Osteocyte (in vitro differentiated cells): ENCODE measurements around the gene VPS13D. TPM values are rescaled to one million over a fixed set of nuclear protein-coding genes. Genes with fewer than 3 reads are reported as not detected.
A peak's percentile ranks its signal among the peaks of the same experiment; 100 is the strongest.

ENCODE experiments used
- DNase-seq: peaks from one replicate; pipeline ENCODE4 v3.0.0; 2021; ENCODE audit warnings: mixed read lengths; ENCODE audit not compliant: unreplicated experiment; ENCODE audit errors: extremely low spot score
- H3K27ac Mint-ChIP-seq: one replicate; pipeline ENCODE4 v1.8.0; 2021; ENCODE audit warnings: mild to moderate bottlenecking, mixed read lengths; ENCODE audit not compliant: unreplicated experiment
- H3K27me3 Mint-ChIP-seq: one replicate; pipeline ENCODE4 v1.8.0; 2021; ENCODE audit warnings: mixed read lengths; ENCODE audit not compliant: unreplicated experiment
- H3K36me3 Mint-ChIP-seq: one replicate; pipeline ENCODE4 v1.8.0; 2021; ENCODE audit warnings: mixed read lengths; ENCODE audit not compliant: unreplicated experiment
- H3K4me1 Mint-ChIP-seq: one replicate; pipeline ENCODE4 v1.8.0; 2021; ENCODE audit warnings: mixed read lengths; ENCODE audit not compliant: unreplicated experiment
- H3K4me3 Mint-ChIP-seq: one replicate; pipeline ENCODE4 v1.8.0; 2021; ENCODE audit warnings: mild to moderate bottlenecking, moderate library complexity, mixed read lengths; ENCODE audit not compliant: unreplicated experiment
- H3K9me3 Mint-ChIP-seq: one replicate; pipeline ENCODE4 v1.8.0; 2021; ENCODE audit warnings: mixed read lengths; ENCODE audit not compliant: unreplicated experiment
- total RNA-seq: library from RNA; stranded (reverse); gene quantifications from 2 replicates; pipeline ENCODE4 v1.2.1, GENCODE V29; 2021
- TF ChIP-seq, protein P1 (sequence below): fragments of 200-600 bp; sonication (generic); IDR thresholded peaks from 2 replicates; pipeline ENCODE4 v1.5.0; 2021; ENCODE audit warnings: antibody characterized with exemption, mild to moderate bottlenecking, moderate library complexity

VPS13D gene
- total RNA-seq, 1 donor from 2014 or later = 41.1 TPM

- TF ChIP-seq, protein P1, sequence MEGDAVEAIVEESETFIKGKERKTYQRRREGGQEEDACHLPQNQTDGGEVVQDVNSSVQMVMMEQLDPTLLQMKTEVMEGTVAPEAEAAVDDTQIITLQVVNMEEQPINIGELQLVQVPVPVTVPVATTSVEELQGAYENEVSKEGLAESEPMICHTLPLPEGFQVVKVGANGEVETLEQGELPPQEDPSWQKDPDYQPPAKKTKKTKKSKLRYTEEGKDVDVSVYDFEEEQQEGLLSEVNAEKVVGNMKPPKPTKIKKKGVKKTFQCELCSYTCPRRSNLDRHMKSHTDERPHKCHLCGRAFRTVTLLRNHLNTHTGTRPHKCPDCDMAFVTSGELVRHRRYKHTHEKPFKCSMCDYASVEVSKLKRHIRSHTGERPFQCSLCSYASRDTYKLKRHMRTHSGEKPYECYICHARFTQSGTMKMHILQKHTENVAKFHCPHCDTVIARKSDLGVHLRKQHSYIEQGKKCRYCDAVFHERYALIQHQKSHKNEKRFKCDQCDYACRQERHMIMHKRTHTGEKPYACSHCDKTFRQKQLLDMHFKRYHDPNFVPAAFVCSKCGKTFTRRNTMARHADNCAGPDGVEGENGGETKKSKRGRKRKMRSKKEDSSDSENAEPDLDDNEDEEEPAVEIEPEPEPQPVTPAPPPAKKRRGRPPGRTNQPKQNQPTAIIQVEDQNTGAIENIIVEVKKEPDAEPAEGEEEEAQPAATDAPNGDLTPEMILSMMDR = no peak
- Mint-ChIP-seq H3K27ac (no peak overlapping the region), H3K4me1 (no peaks in the 10 kb centered on the region), H3K9me3 (peaks cover 6% of the 10 kb centered on the region), H3K4me3 (no peak overlapping the region), H3K36me3 (peaks cover 48% of the 10 kb centered on the region), H3K27me3 (no peaks in the 10 kb centered on the region)
- DNase-seq = no peak
Observed at GRCh38 chr1:12269351-12269750, 39.5 kb downstream of the VPS13D start.

GRCh38 chr1:12271033-12271432 lies 41.2 kb downstream of the VPS13D start:
- Mint-ChIP-seq H3K36me3 (peaks cover 39% of the 10 kb centered on the region), H3K27me3 (no peaks in the 10 kb centered on the region), H3K27ac (no peak overlapping the region), H3K9me3 (no peaks in the 10 kb centered on the region), H3K4me3 (no peak overlapping the region), H3K4me1 (no peaks in the 10 kb centered on the region)
- DNase-seq = no peak
- TF ChIP-seq, protein P1 = no peak

DNA sequence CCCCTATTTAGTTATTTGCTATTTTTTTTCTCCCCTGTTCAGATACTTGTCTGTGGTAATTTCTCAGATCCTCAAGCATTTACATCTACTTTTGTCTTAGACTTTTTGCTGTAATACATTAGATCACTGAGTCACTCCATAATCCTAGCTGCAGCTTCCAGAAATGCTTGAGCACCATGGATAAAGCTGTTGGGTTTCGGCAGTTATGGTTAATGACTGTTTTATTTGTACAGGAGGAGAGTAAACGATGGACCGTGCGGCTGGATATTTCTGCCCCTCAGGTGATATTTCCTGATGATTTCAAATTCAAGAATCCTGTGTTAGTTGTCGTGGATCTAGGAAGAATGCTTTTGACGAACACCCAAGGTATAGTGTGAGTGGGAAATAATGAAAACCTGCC lies 42.9 kb downstream of the VPS13D start:
- no peaks in the 10 kb centered on the region for H3K4me1 Mint-ChIP-seq
- H3K27me3 Mint-ChIP-seq = no peaks in the 10 kb centered on the region
- TF ChIP-seq, protein P1 = no peak
- no peaks in the 10 kb centered on the region for H3K9me3 Mint-ChIP-seq
- no peak for DNase-seq
- peaks cover 52% of the 10 kb centered on the region for H3K36me3 Mint-ChIP-seq
- H3K4me3 Mint-ChIP-seq = no peak overlapping the region
- no peak overlapping the region for H3K27ac Mint-ChIP-seq

DNA sequence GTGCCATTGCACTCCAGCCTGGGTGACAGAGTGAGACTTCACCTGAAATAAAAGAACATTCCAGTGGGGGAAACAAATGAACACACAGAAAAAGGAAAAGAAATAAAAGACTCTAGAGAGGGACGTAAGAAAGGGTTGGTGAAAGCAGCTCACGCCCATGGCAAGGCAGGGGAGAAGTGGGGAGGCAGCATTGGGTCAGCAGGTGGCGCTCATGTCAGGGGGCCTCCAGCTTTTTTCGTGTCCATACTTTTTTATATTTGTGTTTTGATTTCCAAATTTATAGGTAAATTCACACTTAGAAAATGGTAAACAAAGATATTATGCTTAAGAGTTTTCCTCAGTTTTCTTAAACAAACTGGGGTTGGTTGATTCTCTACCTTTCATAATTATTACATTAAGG lies 45.5 kb downstream of the VPS13D start:
- Mint-ChIP-seq H3K27me3 (no peaks in the 10 kb centered on the region), H3K27ac (no peak overlapping the region), H3K4me1 (no peaks in the 10 kb centered on the region), H3K4me3 (no peak overlapping the region), H3K36me3 (peaks cover 48% of the 10 kb centered on the region), H3K9me3 (no peaks in the 10 kb centered on the region)
- DNase-seq = no peak
- TF ChIP-seq, protein P1 = peak; percentile 75

- peaks cover 44% of the 10 kb centered on the region for H3K36me3 Mint-ChIP-seq
- H3K27me3 Mint-ChIP-seq = no peaks in the 10 kb centered on the region
- H3K4me1 Mint-ChIP-seq = no peaks in the 10 kb centered on the region
- no peak overlapping the region for H3K4me3 Mint-ChIP-seq
- DNase-seq = no peak
- H3K9me3 Mint-ChIP-seq = no peaks in the 10 kb centered on the region
- no peak overlapping the region for H3K27ac Mint-ChIP-seq
- TF ChIP-seq, protein P1 = peak; percentile 56
Observed at GRCh38 chr1:12276225-12276624, 46.4 kb downstream of the VPS13D start.
